Activated CD8-positive, alpha-beta T cell treated with anti-CD3 and anti-CD28 coated beads for 36 hours (primary cell): ENCODE results near the gene GPR180. TPM values are rescaled to one million over a fixed set of nuclear protein-coding genes. Genes with fewer than 3 reads are reported as not detected.
"Not testable (repeated sequence)": the region's sequence is repeated elsewhere in the genome, so short reads cannot be mapped to it uniquely, and the experiment has no call there.

ENCODE experiments used
- ATAC-seq: fragments of 200-7000 bp; cut with Tn5 transposase; one replicate; pipeline ENCODE4 v1.10.0; 2021; ENCODE audit warnings: mild to moderate bottlenecking, moderate library complexity
- CTCF ChIA-PET: fragments of 350-600 bp; sonication (Branson Sonifier 250); formaldehyde crosslinking; loops from one replicate; lab custom pipeline; 2021; ENCODE audit warnings: antibody characterized with exemption; lab: Charles Lee
- POLR2A ChIA-PET: fragments of 350-600 bp; sonication (Branson Sonifier 250); formaldehyde crosslinking; loops from one replicate; lab custom pipeline; 2021; ENCODE audit warnings: antibody characterized with exemption; lab: Charles Lee
- DNase-seq: peaks from one replicate; pipeline ENCODE4 v3.0.0-alpha.2; 2020
- H3K27ac Mint-ChIP-seq: one replicate; pipeline ENCODE4 v1.8.0; 2021; ENCODE audit warnings: mild to moderate bottlenecking, mixed read lengths
- H3K27me3 Mint-ChIP-seq: one replicate; pipeline ENCODE4 v1.8.0; 2021; ENCODE audit warnings: mixed read lengths
- H3K36me3 Mint-ChIP-seq: one replicate; pipeline ENCODE4 v1.8.0; 2021; ENCODE audit warnings: low read depth, mixed read lengths
- H3K4me1 Mint-ChIP-seq: one replicate; pipeline ENCODE4 v1.8.0; 2021; ENCODE audit warnings: low read depth, mixed read lengths
- H3K4me3 Mint-ChIP-seq: one replicate; pipeline ENCODE4 v1.8.0; 2021; ENCODE audit warnings: mild to moderate bottlenecking, moderate library complexity, mixed read lengths
- H3K9me3 Mint-ChIP-seq: one replicate; pipeline ENCODE4 v1.8.0; 2021; ENCODE audit warnings: mixed read lengths
- CTCF ChIP-seq: fragments of 200-600 bp; IDR thresholded peaks from one replicate; pipeline ENCODE4 v1.8.0; 2022; ENCODE audit warnings: antibody characterized with exemption, mild to moderate bottlenecking
- intact Hi-C: fragments of 100-400 bp; cut with micrococcal nuclease; formaldehyde crosslinking; loops from one replicate; pipeline ENCODE4 v1.10.0; 2022
- total RNA-seq, 2 experiments: library from RNA; stranded (reverse); gene quantifications; one replicate each; pipeline ENCODE4 v1.2.3, GENCODE V29; 2021

Gene GPR180
- total RNA-seq, 2 experiments from 2014 or later: 7.5 to 7.7 TPM

GRCh38 chr13:94623316-94623715 lies 21.7 kb downstream of the GPR180 start:
- peaks cover 20% of the 10 kb centered on the region for H3K36me3 Mint-ChIP-seq
- ChIA-PET CTCF (interaction anchor here (1.9 to 9.9 kb wide), 2 partner anchors 37 to 188 kb away, joined by 5 to 232 read pairs; no protein-coding TSS in a partner anchor), POLR2A (no interaction called here)
- no peak overlapping the region for H3K27ac Mint-ChIP-seq
- TF ChIP-seq CTCF: no peak
- no peak for ATAC-seq
- no peaks in the 10 kb centered on the region for H3K9me3 Mint-ChIP-seq
- no peaks in the 10 kb centered on the region for H3K27me3 Mint-ChIP-seq
- no peak for DNase-seq
- no peak overlapping the region for H3K4me3 Mint-ChIP-seq
- intact Hi-C loops: no loop called here
- no peaks in the 10 kb centered on the region for H3K4me1 Mint-ChIP-seq

- ChIA-PET CTCF (interaction anchor here (3.4 to 4.6 kb wide), 2 partner anchors 11 to 14 kb away, joined by 16 to 24 read pairs; no protein-coding TSS in a partner anchor), POLR2A (no interaction called here)
- no peak for TF ChIP-seq CTCF
- Mint-ChIP-seq H3K4me3 (no peak overlapping the region), H3K27me3 (no peaks in the 10 kb centered on the region), H3K9me3 (no peaks in the 10 kb centered on the region), H3K36me3 (peaks cover 24% of the 10 kb centered on the region), H3K4me1 (no peaks in the 10 kb centered on the region), H3K27ac (no peak overlapping the region)
- intact Hi-C loops: no loop called here
- no peak for ATAC-seq
- DNase-seq: no peak
Measured at GRCh38 chr13:94630858-94631257, 29.2 kb downstream of the GPR180 start.

GRCh38 chr13:94632226-94632980 lies 30.7 kb downstream of the GPR180 start:
- intact Hi-C loops: no loop called here
- CTCF ChIA-PET: interaction anchor here (3.4 to 4.6 kb wide), 2 partner anchors 12 to 15 kb away, joined by 16 to 24 read pairs; no protein-coding TSS in a partner anchor
- ATAC-seq (peak; percentile 47), DNase-seq (no peak)
- H3K27me3 Mint-ChIP-seq: no peaks in the 10 kb centered on the region
- peaks cover 21% of the 10 kb centered on the region for H3K36me3 Mint-ChIP-seq
- no peak overlapping the region for H3K27ac Mint-ChIP-seq
- POLR2A ChIA-PET: no interaction called here
- H3K9me3 Mint-ChIP-seq: peaks cover 2% of the 10 kb centered on the region
- no peak for TF ChIP-seq CTCF
- H3K4me3 Mint-ChIP-seq: no peak overlapping the region
- H3K4me1 Mint-ChIP-seq: peaks cover 4% of the 10 kb centered on the region

- H3K27me3 Mint-ChIP-seq, H3K4me3 Mint-ChIP-seq, intact Hi-C loops, DNase-seq, CTCF ChIA-PET, H3K9me3 Mint-ChIP-seq, POLR2A ChIA-PET, H3K27ac Mint-ChIP-seq, H3K4me1 Mint-ChIP-seq: not testable (repeated sequence)
- peak; percentile 55 for ATAC-seq
- H3K36me3 Mint-ChIP-seq: peaks cover 10% of the 10 kb centered on the region
Measured at GRCh38 chr13:94636096-94636495, 34.4 kb downstream of the GPR180 start.

GRCh38 chr13:94636942-94637578 lies 35.4 kb downstream of the GPR180 start:
- no peak for ATAC-seq

GRCh38 chr13:94637677-94638076 lies 36.0 kb downstream of the GPR180 start:
- H3K4me1 Mint-ChIP-seq, H3K4me3 Mint-ChIP-seq, DNase-seq, ATAC-seq, intact Hi-C loops, H3K36me3 Mint-ChIP-seq, CTCF ChIA-PET, POLR2A ChIA-PET, H3K27ac Mint-ChIP-seq, H3K9me3 Mint-ChIP-seq, H3K27me3 Mint-ChIP-seq: not testable (repeated sequence)

More at GRCh38 chr13:94636942-94637578, 35.4 kb downstream of the GPR180 start:
- POLR2A ChIA-PET: interaction anchor here (0.5 kb wide), 1 partner anchor 112 kb away, joined by 3 read pairs; no protein-coding TSS in a partner anchor
- Mint-ChIP-seq H3K4me3 (no peak overlapping the region), H3K4me1 (peaks cover 4% of the 10 kb centered on the region), H3K9me3 (peaks cover 4% of the 10 kb centered on the region), H3K27ac (no peak overlapping the region), H3K27me3 (peaks cover 4% of the 10 kb centered on the region), H3K36me3 (peaks cover 10% of the 10 kb centered on the region)
- CTCF ChIA-PET: interaction anchor here (0.8 kb wide), 1 partner anchor 201 kb away, joined by 4 read pairs; no protein-coding TSS in a partner anchor
- no peak for DNase-seq
- intact Hi-C loops: no loop called here
- TF ChIP-seq CTCF: no peak
